GM23338 (cell line): ENCODE measurements around the gene TGFBR3. TPM values are rescaled to one million over a fixed set of nuclear protein-coding genes. Genes with fewer than 3 reads are reported as not detected.

Experiments
- ATAC-seq: fragments of 200-7000 bp; cut with Tn5 transposase; 3 replicates; pipeline ENCODE4 v1.9.1; 2020
- DNase-seq: peaks from one replicate; pipeline ENCODE4 v3.0.0-alpha.2; 2015; ENCODE audit warnings: low spot score
- H2AFZ ChIP-seq: fragments of 200-600 bp; sonication (generic); 2 replicates; pipeline ENCODE4 v1.8.0; 2016; ENCODE audit warnings: antibody characterized with exemption, mild to moderate bottlenecking, moderate library complexity
- H3F3A ChIP-seq: fragments of 200-600 bp; sonication (generic); replicated peaks from 2 replicates; pipeline ENCODE4 v1.8.0; 2017; ENCODE audit warnings: antibody characterized with exemption, mixed run types, low read depth
- H3K27ac ChIP-seq: fragments of 200-600 bp; sonication (generic); 2 replicates; pipeline ENCODE4 v1.6.1; 2016; ENCODE audit warnings: low read depth
- H3K27me3 ChIP-seq: fragments of 200-600 bp; sonication (generic); 2 replicates; pipeline ENCODE4 v1.8.0; 2016; ENCODE audit warnings: mild to moderate bottlenecking, mixed run types, moderate library complexity; ENCODE audit not compliant: insufficient read depth
- H3K36me3 ChIP-seq: fragments of 200-600 bp; sonication (generic); 2 replicates; pipeline ENCODE4 v1.8.0; 2016; ENCODE audit warnings: mild to moderate bottlenecking; ENCODE audit not compliant: insufficient read depth
- H3K4me1 ChIP-seq: fragments of 200-600 bp; sonication (generic); 2 replicates; pipeline ENCODE4 v1.8.0; 2016; ENCODE audit warnings: mild to moderate bottlenecking, moderate library complexity; ENCODE audit not compliant: insufficient read depth
- H3K4me2 ChIP-seq: fragments of 200-600 bp; sonication (generic); 2 replicates; pipeline ENCODE4 v1.7.1; 2017; ENCODE audit warnings: mixed run types
- H3K4me3 ChIP-seq: fragments of 200-600 bp; sonication (generic); 2 replicates; pipeline ENCODE4 v1.6.1; 2016; ENCODE audit warnings: mixed run types
- H3K79me2 ChIP-seq: fragments of 200-600 bp; sonication (generic); replicated peaks from 2 replicates; pipeline ENCODE4 v1.8.0; 2017; ENCODE audit warnings: mild to moderate bottlenecking; ENCODE audit not compliant: insufficient read depth
- H3K9me2 ChIP-seq: fragments of 200-600 bp; sonication (generic); 2 replicates; pipeline ENCODE4 v1.8.0; 2017; ENCODE audit not compliant: insufficient read depth
- H4K20me1 ChIP-seq: fragments of 200-600 bp; sonication (generic); replicated peaks from 2 replicates; pipeline ENCODE4 v1.8.0; 2017; ENCODE audit warnings: mild to moderate bottlenecking; ENCODE audit not compliant: insufficient read depth
- H3K27ac Mint-ChIP-seq: 2 replicates; pipeline ENCODE4 v1.8.0; 2020; ENCODE audit warnings: inconsistent platforms, mild to moderate bottlenecking, moderate library complexity, mixed read lengths
- H3K27me3 Mint-ChIP-seq: 3 replicates; pipeline ENCODE4 v1.8.0; 2022; ENCODE audit warnings: low read depth, mild to moderate bottlenecking, moderate library complexity, mixed read lengths, inconsistent platforms; ENCODE audit not compliant: insufficient read depth, poor library complexity
- H3K36me3 Mint-ChIP-seq: 3 replicates; pipeline ENCODE4 v1.8.0; 2021; ENCODE audit warnings: low read depth, mild to moderate bottlenecking, inconsistent platforms, moderate library complexity, mixed read lengths
- H3K4me1 Mint-ChIP-seq: 3 replicates; pipeline ENCODE4 v1.8.0; 2020; ENCODE audit warnings: mild to moderate bottlenecking, inconsistent platforms, mixed read lengths
- H3K4me3 Mint-ChIP-seq: 3 replicates; pipeline ENCODE4 v1.8.0; 2021; ENCODE audit warnings: moderate library complexity, mild to moderate bottlenecking, inconsistent platforms, mixed read lengths
- H3K9me3 Mint-ChIP-seq: 3 replicates; pipeline ENCODE4 v1.8.0; 2020; ENCODE audit warnings: moderate library complexity, mild to moderate bottlenecking, inconsistent platforms, mixed read lengths
- CREB1 ChIP-seq: fragments of 250-450 bp; sonication (Bioruptor Pico); IDR thresholded peaks from 2 replicates; pipeline ENCODE4 v1.5.0; 2020; ENCODE audit warnings: low read depth, mild to moderate bottlenecking, moderate library complexity
- CTCF ChIP-seq, 2 experiments: fragments of 200-600 bp in 1 of 2; sonication (generic) in 1 of 2; conservative IDR thresholded peaks; 2 replicates each; pipeline versions ENCODE4 v1.5.1 to v1.6.1; 2016 to 2017; ENCODE audit warnings: antibody characterized with exemption in 2 of 2, low read depth in 2 of 2, mild to moderate bottlenecking in 2 of 2, moderate library complexity in 1 of 2
- ETS1 ChIP-seq: IDR thresholded peaks from 2 replicates; pipeline ENCODE4 v1.6.1; 2016; ENCODE audit warnings: antibody characterized with exemption
- JUNB ChIP-seq: IDR thresholded peaks from one replicate; pipeline ENCODE4 v1.6.1; 2016; ENCODE audit warnings: antibody characterized with exemption; ENCODE audit not compliant: unreplicated experiment
- NANOG ChIP-seq: IDR thresholded peaks from 2 replicates; pipeline ENCODE4 v1.6.1; 2016; ENCODE audit warnings: antibody characterized with exemption, borderline replicate concordance
- POLR2AphosphoS5 ChIP-seq: IDR thresholded peaks from 2 replicates; pipeline ENCODE4 v1.6.1; 2016; ENCODE audit warnings: antibody characterized with exemption, low read depth
- ZNF114 ChIP-seq: fragments of 250-450 bp; sonication (Bioruptor Pico); IDR thresholded peaks from 2 replicates; pipeline ENCODE4 v1.5.0; 2020; ENCODE audit warnings: mild to moderate bottlenecking, moderate library complexity
- ZNF331 ChIP-seq: fragments of 250-450 bp; sonication (Bioruptor Pico); IDR thresholded peaks from 2 replicates; pipeline ENCODE4 v1.5.0; 2020; ENCODE audit warnings: low read depth, mild to moderate bottlenecking, moderate library complexity
- polyA plus RNA-seq: library from polyadenylated mRNA; unstranded; fragments of >200 nt; fragmentation: Nextera tagmentation; extraction: Ambion mirVana; gene quantifications from 2 replicates; pipeline ENCODE4 v1.2.1, GENCODE V29; 2016
- total RNA-seq: library from RNA; depleted of rRNA; stranded (reverse); fragments of >200 nt; shearing (Covaris generic); gene quantifications from 2 replicates; pipeline ENCODE4 v1.2.3, GENCODE V29; 2014
- TF ChIP-seq, protein P1 (sequence below): IDR thresholded peaks from one replicate; pipeline ENCODE4 v1.6.1; 2018; ENCODE audit warnings: antibody characterized with exemption; ENCODE audit not compliant: unreplicated experiment

The TGFBR3 gene
- total and polyA plus RNA-seq, 2 experiments from 2014 or later, result 1.7 to 2.9 TPM

DNA sequence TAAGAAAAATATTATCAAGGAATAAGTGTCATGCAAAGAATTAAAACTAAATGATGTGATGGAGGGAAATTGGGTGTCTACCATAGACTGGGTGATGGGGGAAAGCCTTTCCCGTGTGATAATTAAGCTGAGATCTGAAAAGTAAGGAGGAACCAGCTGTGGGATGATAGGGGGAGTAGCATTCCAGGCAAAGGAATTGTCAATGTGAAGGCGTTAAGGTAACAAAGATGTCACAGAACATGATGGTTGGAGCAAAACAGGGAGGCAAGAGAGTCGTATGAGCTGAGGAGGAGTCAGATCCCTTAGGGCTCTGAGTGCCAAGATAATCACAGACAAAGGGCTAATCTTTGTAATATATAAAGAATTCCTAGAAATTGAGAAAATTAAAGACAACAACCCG lies 215.2 kb downstream of the TGFBR3 start:
- H4K20me1 ChIP-seq, result no peaks in the 10 kb centered on the region
- H3K79me2 ChIP-seq, result no peaks in the 10 kb centered on the region
- H3K36me3 ChIP-seq, result no peaks in the 10 kb centered on the region
- DNase-seq (no peak), ATAC-seq (no peak)
- TF ChIP-seq POLR2AphosphoS5 (no peak), JUNB (no peak), CTCF (conservative IDR thresholded peaks at IDR 0.05; ENCODE audit: low read depth in 2 of 2) (no peak), ZNF331 (no peak), ZNF114 (no peak), NANOG (no peak), ETS1 (no peak)
- TF ChIP-seq, protein P1, sequence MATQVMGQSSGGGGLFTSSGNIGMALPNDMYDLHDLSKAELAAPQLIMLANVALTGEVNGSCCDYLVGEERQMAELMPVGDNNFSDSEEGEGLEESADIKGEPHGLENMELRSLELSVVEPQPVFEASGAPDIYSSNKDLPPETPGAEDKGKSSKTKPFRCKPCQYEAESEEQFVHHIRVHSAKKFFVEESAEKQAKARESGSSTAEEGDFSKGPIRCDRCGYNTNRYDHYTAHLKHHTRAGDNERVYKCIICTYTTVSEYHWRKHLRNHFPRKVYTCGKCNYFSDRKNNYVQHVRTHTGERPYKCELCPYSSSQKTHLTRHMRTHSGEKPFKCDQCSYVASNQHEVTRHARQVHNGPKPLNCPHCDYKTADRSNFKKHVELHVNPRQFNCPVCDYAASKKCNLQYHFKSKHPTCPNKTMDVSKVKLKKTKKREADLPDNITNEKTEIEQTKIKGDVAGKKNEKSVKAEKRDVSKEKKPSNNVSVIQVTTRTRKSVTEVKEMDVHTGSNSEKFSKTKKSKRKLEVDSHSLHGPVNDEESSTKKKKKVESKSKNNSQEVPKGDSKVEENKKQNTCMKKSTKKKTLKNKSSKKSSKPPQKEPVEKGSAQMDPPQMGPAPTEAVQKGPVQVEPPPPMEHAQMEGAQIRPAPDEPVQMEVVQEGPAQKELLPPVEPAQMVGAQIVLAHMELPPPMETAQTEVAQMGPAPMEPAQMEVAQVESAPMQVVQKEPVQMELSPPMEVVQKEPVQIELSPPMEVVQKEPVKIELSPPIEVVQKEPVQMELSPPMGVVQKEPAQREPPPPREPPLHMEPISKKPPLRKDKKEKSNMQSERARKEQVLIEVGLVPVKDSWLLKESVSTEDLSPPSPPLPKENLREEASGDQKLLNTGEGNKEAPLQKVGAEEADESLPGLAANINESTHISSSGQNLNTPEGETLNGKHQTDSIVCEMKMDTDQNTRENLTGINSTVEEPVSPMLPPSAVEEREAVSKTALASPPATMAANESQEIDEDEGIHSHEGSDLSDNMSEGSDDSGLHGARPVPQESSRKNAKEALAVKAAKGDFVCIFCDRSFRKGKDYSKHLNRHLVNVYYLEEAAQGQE, result no peak
- Mint-ChIP-seq H3K9me3 (peaks cover 3% of the 10 kb centered on the region; the same call in 2 of the 3 replicates), H3K27me3 (peaks cover 2% of the 10 kb centered on the region), H3K27ac (no peak overlapping the region), H3K36me3 (peaks cover 3% of the 10 kb centered on the region; the same call in 1 of the 3 replicates), H3K4me3 (no peak overlapping the region), H3K4me1 (no peaks in the 10 kb centered on the region)
- no peaks in the 10 kb centered on the region for H3F3A ChIP-seq
- no peak overlapping the region for H3K4me2 ChIP-seq
- H3K4me3 ChIP-seq, result no peak overlapping the region
- no peak overlapping the region for H3K27ac ChIP-seq
- no peaks in the 10 kb centered on the region for H3K4me1 ChIP-seq
- H3K9me2 ChIP-seq, result 0 out of 2 replicates have a peak, but pooled peaks cover 3% of the 10 kb centered on the region
- H2AFZ ChIP-seq, result no peak overlapping the region; the same call in 1 of the 2 replicates
- no peaks in the 10 kb centered on the region for H3K27me3 ChIP-seq

GRCh38 chr1:91669584-91670350 lies 216.2 kb downstream of the TGFBR3 start:
- Histone ChIP-seq H3K27ac (no peak overlapping the region), H3K4me1 (no peaks in the 10 kb centered on the region), H3K9me2 (0 out of 2 replicates have a peak, but pooled peaks cover 3% of the 10 kb centered on the region), H2AFZ (no peak overlapping the region), H3K36me3 (no peaks in the 10 kb centered on the region), H3K4me3 (no peak overlapping the region), H3F3A (no peaks in the 10 kb centered on the region), H4K20me1 (no peaks in the 10 kb centered on the region), H3K27me3 (no peaks in the 10 kb centered on the region), H3K79me2 (no peaks in the 10 kb centered on the region), H3K4me2 (no peak overlapping the region)
- Mint-ChIP-seq H3K9me3 (peaks cover 3% of the 10 kb centered on the region; the same call in 2 of the 3 replicates), H3K4me3 (no peak overlapping the region), H3K36me3 (peaks cover 3% of the 10 kb centered on the region; the same call in 1 of the 3 replicates), H3K27me3 (peaks cover 2% of the 10 kb centered on the region), H3K27ac (no peak overlapping the region), H3K4me1 (no peaks in the 10 kb centered on the region)
- no peak for ATAC-seq
- no peak for DNase-seq
- no peak for TF ChIP-seq CREB1 (CRISPR knock-in tag)
- no peak for TF ChIP-seq JUNB
